ENCODE results near the gene FAM200A.
"Not testable (repeated sequence)": the region's sequence is repeated elsewhere in the genome, so short reads cannot be mapped to it uniquely, and the experiment has no call there.

FAM200A gene

GRCh38 chr7:99588868-99589267, 37.0 kb upstream of the FAM200A start:
- intact Hi-C loops (cut with DNase I; ENCODE audit: low total_unique reads): no loop called here
- no peak overlapping the region for H3K27ac ChIP-seq
- no peak for DNase-seq

GRCh38 chr7:99580778-99581332, 28.9 kb upstream of the FAM200A start:
- H3K36me3 ChIP-seq; H3K27me3 ChIP-seq; intact Hi-C loops (cut with DNase I; ENCODE audit: low total_unique reads); DNase-seq; H3K9me3 ChIP-seq: not testable (repeated sequence)
- H3K4me1 ChIP-seq: peaks cover 0 to 11% (median 4%) of the 10 kb centered on the region in 4 donors
- peak overlapping the region in 1 of 2 donors; percentile 32 for H3K27ac ChIP-seq
- peak overlapping the region; percentile 53 to 70 for H3K4me3 ChIP-seq

More at GRCh38 chr7:99588868-99589267, 37.0 kb upstream of the FAM200A start:
- no peak overlapping the region for H3K4me3 ChIP-seq
- no peaks in the 10 kb centered on the region for H3K4me1 ChIP-seq
- H3K9me3 ChIP-seq: no peaks in the 10 kb centered on the region
- TF ChIP-seq, protein P1, sequence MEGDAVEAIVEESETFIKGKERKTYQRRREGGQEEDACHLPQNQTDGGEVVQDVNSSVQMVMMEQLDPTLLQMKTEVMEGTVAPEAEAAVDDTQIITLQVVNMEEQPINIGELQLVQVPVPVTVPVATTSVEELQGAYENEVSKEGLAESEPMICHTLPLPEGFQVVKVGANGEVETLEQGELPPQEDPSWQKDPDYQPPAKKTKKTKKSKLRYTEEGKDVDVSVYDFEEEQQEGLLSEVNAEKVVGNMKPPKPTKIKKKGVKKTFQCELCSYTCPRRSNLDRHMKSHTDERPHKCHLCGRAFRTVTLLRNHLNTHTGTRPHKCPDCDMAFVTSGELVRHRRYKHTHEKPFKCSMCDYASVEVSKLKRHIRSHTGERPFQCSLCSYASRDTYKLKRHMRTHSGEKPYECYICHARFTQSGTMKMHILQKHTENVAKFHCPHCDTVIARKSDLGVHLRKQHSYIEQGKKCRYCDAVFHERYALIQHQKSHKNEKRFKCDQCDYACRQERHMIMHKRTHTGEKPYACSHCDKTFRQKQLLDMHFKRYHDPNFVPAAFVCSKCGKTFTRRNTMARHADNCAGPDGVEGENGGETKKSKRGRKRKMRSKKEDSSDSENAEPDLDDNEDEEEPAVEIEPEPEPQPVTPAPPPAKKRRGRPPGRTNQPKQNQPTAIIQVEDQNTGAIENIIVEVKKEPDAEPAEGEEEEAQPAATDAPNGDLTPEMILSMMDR (IDR thresholded peaks at IDR 0.05): no peak
- H3K36me3 ChIP-seq: no peaks in the 10 kb centered on the region
- peaks cover 0 to 7% of the 10 kb centered on the region in 2 donors for H3K27me3 ChIP-seq

GRCh38 chr7:99579956-99580777, 28.3 kb upstream of the FAM200A start:
- Histone ChIP-seq H3K9me3 (no peaks in the 10 kb centered on the region), H3K27me3 (no peaks in the 10 kb centered on the region), H3K4me3 (peak overlapping the region; percentile 53 to 70), H3K27ac (peak overlapping the region; percentile 32 to 40), H3K36me3 (no peaks in the 10 kb centered on the region), H3K4me1 (peaks cover 0 to 11% (median 4%) of the 10 kb centered on the region in 4 donors)
- intact Hi-C loops (cut with DNase I; ENCODE audit: low total_unique reads): no loop called here
- no peak for DNase-seq
- TF ChIP-seq, protein P1 (IDR thresholded peaks at IDR 0.05): peak in 1 of 2 experiments; percentile 6

DNA sequence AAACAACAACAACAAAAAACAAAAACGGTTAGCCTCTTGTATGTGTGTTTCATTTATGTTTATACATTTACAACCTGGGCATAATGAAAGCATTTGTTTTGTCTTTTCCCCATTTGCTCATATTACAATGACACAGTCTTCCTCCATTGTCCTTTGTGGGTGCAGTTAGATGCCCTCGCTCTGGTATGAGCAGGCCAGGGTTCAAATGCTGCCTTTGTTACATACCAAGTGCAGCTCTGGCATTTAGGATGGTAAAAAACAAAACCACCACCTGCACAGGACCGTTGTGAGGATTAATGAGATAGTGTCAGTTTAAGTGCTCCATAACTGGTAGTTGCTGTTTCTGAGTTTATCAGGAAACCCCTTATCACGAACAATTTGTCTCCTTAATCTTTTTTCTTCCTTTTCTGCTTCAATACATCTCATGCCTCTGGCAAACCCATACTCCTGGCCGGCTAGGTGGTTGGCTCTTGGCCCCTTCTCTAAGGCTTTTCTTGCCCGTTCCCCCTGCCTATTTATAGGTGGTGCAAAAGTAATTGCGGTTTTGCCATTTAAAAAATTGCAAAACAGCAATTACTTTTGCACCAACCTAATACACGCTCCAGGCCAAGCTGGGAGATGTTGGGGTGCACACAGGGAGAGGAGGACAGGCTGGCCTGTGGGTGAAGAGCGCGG, 27.5 kb upstream of the FAM200A start:
- H3K4me1 ChIP-seq: peaks cover 0 to 11% (median 4%) of the 10 kb centered on the region in 4 donors
- no peaks in the 10 kb centered on the region for H3K9me3 ChIP-seq
- no peak overlapping the region for H3K27ac ChIP-seq
- H3K4me3 ChIP-seq: peak overlapping the region; percentile 53 to 70
- intact Hi-C loops (cut with DNase I; ENCODE audit: low total_unique reads): no loop called here
- no peaks in the 10 kb centered on the region for H3K27me3 ChIP-seq
- TF ChIP-seq, protein P1 (IDR thresholded peaks at IDR 0.05): no peak
- no peaks in the 10 kb centered on the region for H3K36me3 ChIP-seq
- no peak for DNase-seq

GRCh38 chr7:99576251-99576650, 24.3 kb upstream of the FAM200A start:
- intact Hi-C loops (cut with DNase I; ENCODE audit: low total_unique reads): no loop called here

More at GRCh38 chr7:99576251-99576650, 24.3 kb upstream of the FAM200A start:
- Histone ChIP-seq H3K4me1 (peaks cover 0 to 11% (median 4%) of the 10 kb centered on the region in 4 donors), H3K9me3 (no peaks in the 10 kb centered on the region), H3K27me3 (no peaks in the 10 kb centered on the region), H3K4me3 (no peak overlapping the region), H3K27ac (no peak overlapping the region), H3K36me3 (peaks cover 19 to 26% (median 22%) of the 10 kb centered on the region in 3 donors)
- TF ChIP-seq, protein P1 (IDR thresholded peaks at IDR 0.05): no peak
- no peak for DNase-seq

All from tibial artery (tissue), 4 donors.